A673 (cell line): Measurements from ENCODE around the gene FERMT3. TPM values are rescaled to one million over a fixed set of nuclear protein-coding genes. Genes with fewer than 3 reads are reported as not detected.

Experiments
- BruUV-seq: library from RNA; stranded (reverse); fragments of 400-500 nt; replicated peaks from 2 replicates; lab custom pipeline; 2021; lab: Mats Ljungman, UMichigan
- CTCF ChIA-PET: fragments of 300-600 bp; sonication (Branson Sonifier 250); formaldehyde crosslinking; loops from one replicate; lab custom pipeline; 2022; ENCODE audit warnings: antibody characterized with exemption; lab: Charles Lee
- POLR2A ChIA-PET: fragments of 300-600 bp; sonication (Branson Sonifier 250); formaldehyde crosslinking; loops from one replicate; lab custom pipeline; 2022; ENCODE audit warnings: antibody characterized with exemption; ENCODE audit not compliant: low non-redundant PET; lab: Charles Lee
- DNase-seq: peaks from one replicate; pipeline ENCODE4 v3.0.0-alpha.2; 2015; ENCODE audit warnings: low spot score
- H3K27ac ChIP-seq: fragments of 200-600 bp; sonication (generic); 2 replicates; pipeline ENCODE4 v1.5.1; 2016; ENCODE audit warnings: mixed run types, low read depth, mild to moderate bottlenecking, mixed read lengths, antibody characterized with exemption, low read length; ENCODE audit not compliant: poor library complexity, severe bottlenecking
- H3K27me3 ChIP-seq: fragments of 200-600 bp; sonication (generic); replicated peaks from 2 replicates; pipeline ENCODE4 v1.6.1; 2017; ENCODE audit warnings: mixed run types, low read depth, mild to moderate bottlenecking, mixed read lengths, antibody characterized with exemption, low read length; ENCODE audit not compliant: insufficient read depth, poor library complexity
- H3K36me3 ChIP-seq: fragments of 200-600 bp; sonication (generic); 2 replicates; pipeline ENCODE4 v1.6.1; 2016; ENCODE audit warnings: mixed run types, mild to moderate bottlenecking, mixed read lengths, antibody characterized with exemption, low read length; ENCODE audit not compliant: insufficient read depth, poor library complexity, severe bottlenecking
- H3K4me1 ChIP-seq: fragments of 200-600 bp; sonication (generic); 2 replicates; pipeline ENCODE4 v1.6.1; 2017; ENCODE audit warnings: mixed run types, mild to moderate bottlenecking, mixed read lengths, antibody characterized with exemption, low read length; ENCODE audit not compliant: insufficient read depth, poor library complexity, severe bottlenecking
- H3K4me3 ChIP-seq: fragments of 200-600 bp; sonication (generic); 2 replicates; pipeline ENCODE4 v1.5.1; 2016; ENCODE audit warnings: low read depth, mixed run types, mild to moderate bottlenecking, mixed read lengths, low read length; ENCODE audit not compliant: poor library complexity, severe bottlenecking
- H3K9me3 ChIP-seq: fragments of 200-600 bp; sonication (generic); 2 replicates; pipeline ENCODE4 v1.6.1; 2016; ENCODE audit warnings: mixed run types, low read depth, mild to moderate bottlenecking, mixed read lengths, antibody characterized with exemption, low read length; ENCODE audit not compliant: poor library complexity, severe bottlenecking
- EZH2 ChIP-seq: fragments of 200-600 bp; sonication (generic); IDR thresholded peaks from 2 replicates; pipeline ENCODE4 v1.6.1; 2017; ENCODE audit warnings: borderline replicate concordance, low read depth, mild to moderate bottlenecking, mixed read lengths, antibody characterized with exemption, low read length; ENCODE audit not compliant: poor library complexity, severe bottlenecking
- intact Hi-C: fragments of 100-400 bp; cut with micrococcal nuclease; formaldehyde crosslinking; loops from one replicate; pipeline ENCODE4 v1.10.0; 2022; ENCODE audit not compliant: unreplicated experiment
- total RNA-seq: library from RNA; stranded (reverse); gene quantifications from 2 replicates; pipeline ENCODE4 v1.2.3, GENCODE V29; 2021
- TF ChIP-seq, protein P1 (sequence below): fragments of 300-800, 200-600 bp; sonication (generic); conservative IDR thresholded peaks from 2 replicates; pipeline ENCODE4 v1.5.1; 2017; ENCODE audit warnings: low read depth, mild to moderate bottlenecking, antibody characterized with exemption, low read length, moderate library complexity, mixed read lengths

Gene FERMT3
- total RNA-seq, 1 experiment from 2014 or later: 99.3 TPM

DNA sequence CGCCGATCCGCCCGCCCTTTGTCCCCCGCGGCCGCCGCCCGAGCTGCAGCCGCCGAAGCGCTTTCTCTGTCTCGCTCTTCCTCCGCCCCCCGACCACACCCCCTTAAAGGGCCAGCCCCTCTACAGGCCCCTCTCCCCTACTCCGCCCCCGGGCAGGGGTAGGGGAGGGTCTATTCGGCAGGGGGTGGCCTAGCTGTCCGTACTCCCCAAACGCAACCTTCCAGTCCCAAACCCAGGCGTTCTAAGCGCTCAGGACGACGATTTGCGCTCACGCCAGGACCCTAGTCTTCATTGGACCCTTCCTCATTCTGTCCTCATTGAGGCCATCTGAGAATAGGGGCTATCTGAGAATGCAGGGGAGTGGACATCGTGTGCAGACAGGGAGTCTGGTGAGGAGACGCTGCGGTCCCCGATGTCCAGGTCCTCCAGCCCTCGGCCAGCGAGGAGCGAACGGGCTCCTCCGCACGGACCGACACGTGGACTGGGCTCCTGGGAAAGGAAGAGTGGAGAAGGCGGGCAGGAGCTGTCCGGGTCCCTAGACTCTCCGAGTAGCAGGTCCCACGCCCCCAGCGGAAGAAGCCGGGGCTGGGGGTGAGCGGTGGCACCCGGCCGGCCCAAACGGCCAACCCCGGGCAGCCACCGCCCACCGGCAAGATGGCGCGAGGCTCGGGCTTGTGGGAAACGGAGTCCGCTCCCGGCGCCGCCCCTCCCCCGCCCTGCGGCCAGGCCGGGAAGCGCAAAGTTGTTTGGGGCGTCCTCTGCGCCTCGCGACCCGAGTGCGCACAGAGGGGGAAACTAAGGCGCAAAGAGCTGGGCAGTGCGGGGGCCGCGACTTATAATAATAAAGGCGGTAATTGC lies 40.6 kb downstream of the FERMT3 start, which contains the start of gene PPP1R14B:
Gene PPP1R14B, minus strand, starts transcription at position 73 of the 858 bp plus-strand sequence. CDS start 270 bp downstream, outside the sequence.
- no TSS peak for BruUV-seq
- intact Hi-C loops: loop anchor here (5.0 kb wide), 1 partner anchor 40 kb away; the partner anchor contains the start of gene FERMT3
- peak; percentile 95 for DNase-seq
- CTCF ChIA-PET: interaction anchor here (0.6 kb wide), 1 partner anchor 43 kb away, joined by 3 read pairs; no protein-coding TSS in a partner anchor
- Histone ChIP-seq H3K4me1 (peaks cover 32% of the 10 kb centered on the region), H3K27me3 (no peaks in the 10 kb centered on the region), H3K27ac (peak within 1 kb of the TSS; percentile 92), H3K36me3 (peaks cover 12% of the 10 kb centered on the region), H3K9me3 (no peaks in the 10 kb centered on the region), H3K4me3 (peak within 1 kb of the TSS; percentile 99)
- POLR2A ChIA-PET: no interaction called here
- TF ChIP-seq EZH2: no peak
- TF ChIP-seq, protein P1, sequence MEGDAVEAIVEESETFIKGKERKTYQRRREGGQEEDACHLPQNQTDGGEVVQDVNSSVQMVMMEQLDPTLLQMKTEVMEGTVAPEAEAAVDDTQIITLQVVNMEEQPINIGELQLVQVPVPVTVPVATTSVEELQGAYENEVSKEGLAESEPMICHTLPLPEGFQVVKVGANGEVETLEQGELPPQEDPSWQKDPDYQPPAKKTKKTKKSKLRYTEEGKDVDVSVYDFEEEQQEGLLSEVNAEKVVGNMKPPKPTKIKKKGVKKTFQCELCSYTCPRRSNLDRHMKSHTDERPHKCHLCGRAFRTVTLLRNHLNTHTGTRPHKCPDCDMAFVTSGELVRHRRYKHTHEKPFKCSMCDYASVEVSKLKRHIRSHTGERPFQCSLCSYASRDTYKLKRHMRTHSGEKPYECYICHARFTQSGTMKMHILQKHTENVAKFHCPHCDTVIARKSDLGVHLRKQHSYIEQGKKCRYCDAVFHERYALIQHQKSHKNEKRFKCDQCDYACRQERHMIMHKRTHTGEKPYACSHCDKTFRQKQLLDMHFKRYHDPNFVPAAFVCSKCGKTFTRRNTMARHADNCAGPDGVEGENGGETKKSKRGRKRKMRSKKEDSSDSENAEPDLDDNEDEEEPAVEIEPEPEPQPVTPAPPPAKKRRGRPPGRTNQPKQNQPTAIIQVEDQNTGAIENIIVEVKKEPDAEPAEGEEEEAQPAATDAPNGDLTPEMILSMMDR: no peak

DNA sequence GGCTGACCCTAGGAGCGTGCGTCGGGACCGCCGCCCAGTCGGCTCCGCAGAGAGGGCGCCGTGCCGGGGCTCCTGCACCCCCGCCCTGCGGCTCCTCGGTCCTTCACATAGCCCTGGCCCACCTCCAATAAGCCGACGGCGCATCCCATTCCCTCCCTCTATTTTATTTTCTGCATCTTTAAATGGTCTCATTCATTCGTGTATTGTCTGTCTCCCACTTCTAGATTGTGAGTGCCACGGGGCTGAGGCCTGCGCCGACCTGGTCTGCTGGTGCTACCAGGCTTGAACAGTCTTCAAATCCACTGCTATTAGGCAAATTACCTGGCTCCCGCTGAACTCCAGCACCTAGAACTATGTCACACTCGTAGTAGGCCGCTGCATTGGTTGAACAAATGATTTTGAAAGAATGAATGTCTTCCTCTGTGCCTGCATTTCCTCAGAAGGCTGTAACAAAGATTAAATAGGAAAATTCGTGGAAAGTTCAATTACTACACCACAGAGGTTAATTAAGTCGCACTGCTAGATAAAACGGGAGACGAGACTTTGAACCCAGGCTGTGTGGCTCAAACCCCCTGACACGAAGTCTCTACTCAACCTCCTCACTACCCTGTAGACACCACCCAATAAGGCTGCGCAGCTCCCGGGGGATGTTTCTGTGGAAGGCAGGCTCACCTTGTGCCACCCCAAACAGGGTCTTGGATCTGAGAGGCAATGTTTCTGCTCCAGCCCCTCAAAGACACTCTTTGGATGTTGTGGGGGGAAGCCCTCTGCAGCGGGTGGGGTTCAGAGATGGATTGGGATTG lies 41.4 kb downstream of the FERMT3 start:
- H3K27ac ChIP-seq: peak overlapping the region; percentile 10
- no TSS peak for BruUV-seq
- H3K9me3 ChIP-seq: no peaks in the 10 kb centered on the region
- TF ChIP-seq, protein P1: no peak
- TF ChIP-seq EZH2: no peak
- peak; percentile 49 for DNase-seq
- POLR2A ChIA-PET: no interaction called here
- H3K36me3 ChIP-seq: peaks cover 12% of the 10 kb centered on the region
- CTCF ChIA-PET: interaction anchor here (0.5 to 2.0 kb wide), 2 partner anchors 43 to 674 kb away, joined by 3 to 6 read pairs; no protein-coding TSS in a partner anchor
- intact Hi-C loops: loop anchor here (5.0 kb wide), 1 partner anchor 41 kb away; the partner anchor contains the start of gene FERMT3
- H3K4me1 ChIP-seq: peaks cover 36% of the 10 kb centered on the region
- no peaks in the 10 kb centered on the region for H3K27me3 ChIP-seq
- H3K4me3 ChIP-seq: peak overlapping the region; percentile 99

DNA sequence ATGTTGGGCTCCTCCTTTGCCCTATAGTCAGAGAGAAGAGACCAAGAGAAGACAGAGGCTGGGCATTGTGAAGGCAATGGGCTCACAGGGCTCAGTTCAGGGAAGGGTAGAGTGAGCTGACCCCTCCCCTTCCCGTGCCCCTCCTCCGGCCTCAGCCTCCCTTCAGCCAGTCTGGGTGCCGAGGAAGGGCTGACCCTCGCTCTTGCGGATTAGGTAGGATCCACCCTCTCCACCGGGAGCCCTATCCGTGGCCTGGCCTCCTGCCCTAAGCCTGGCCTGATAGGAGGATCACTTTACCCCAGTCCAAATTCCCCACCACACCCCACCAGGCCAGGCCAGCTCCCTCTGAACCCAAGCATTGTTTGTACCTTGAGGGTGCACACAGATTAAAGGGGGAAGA lies 42.1 kb downstream of the FERMT3 start:
- H3K27ac ChIP-seq: no peak overlapping the region
- no TSS peak for BruUV-seq
- DNase-seq: no peak
- H3K27me3 ChIP-seq: no peaks in the 10 kb centered on the region
- peaks cover 8% of the 10 kb centered on the region for H3K36me3 ChIP-seq
- H3K4me3 ChIP-seq: no peak overlapping the region
- TF ChIP-seq EZH2: no peak
- TF ChIP-seq, protein P1: no peak
- no peaks in the 10 kb centered on the region for H3K9me3 ChIP-seq
- peaks cover 34% of the 10 kb centered on the region for H3K4me1 ChIP-seq
- intact Hi-C loops: loop anchor here (5.0 kb wide), 1 partner anchor 41 kb away; the partner anchor contains the start of gene FERMT3
- CTCF ChIA-PET: interaction anchor here (0.5 to 2.0 kb wide), 2 partner anchors 44 to 674 kb away, joined by 3 to 6 read pairs; no protein-coding TSS in a partner anchor
- POLR2A ChIA-PET: no interaction called here
